OCI-LY7 (cell line): ENCODE results near the gene CAMSAP2. TPM values are rescaled to one million over a fixed set of nuclear protein-coding genes. Genes with fewer than 3 reads are reported as not detected.
A peak's percentile ranks its signal among the peaks of the same experiment; 100 is the strongest.

Source experiments
- BruUV-seq: library from RNA; stranded (reverse); fragments of 400-500 nt; replicated peaks from 2 replicates; lab custom pipeline; 2021; lab: Mats Ljungman, UMichigan
- CTCF ChIA-PET: fragments of 300-600 bp; sonication (Branson Sonifier 250); formaldehyde crosslinking; loops from one replicate; lab custom pipeline; 2022; ENCODE audit warnings: antibody characterized with exemption; ENCODE audit not compliant: unreplicated experiment; lab: Charles Lee
- POLR2A ChIA-PET: fragments of 300-600 bp; sonication (Branson Sonifier 250); formaldehyde crosslinking; loops from one replicate; lab custom pipeline; 2022; ENCODE audit warnings: antibody characterized with exemption; lab: Charles Lee
- DNase-seq: peaks from one replicate; pipeline ENCODE4 v3.0.0-alpha.2; 2015; ENCODE audit warnings: low spot score
- H2AFZ ChIP-seq: fragments of 200-600 bp; sonication (generic), shearing (Covaris generic); 2 replicates; pipeline ENCODE4 v1.6.1; 2014; ENCODE audit warnings: mild to moderate bottlenecking, antibody characterized with exemption, low read length, moderate library complexity
- H3K27ac ChIP-seq: fragments of 200-600 bp; sonication (generic); 2 replicates; pipeline ENCODE4 v1.5.1; 2014; ENCODE audit warnings: mixed run types, low read depth, mild to moderate bottlenecking, moderate library complexity, low read length, inconsistent platforms; ENCODE audit not compliant: poor library complexity, severe bottlenecking
- H3K36me3 ChIP-seq: fragments of 200-600 bp; sonication (generic); 2 replicates; pipeline ENCODE4 v1.6.1; 2014; ENCODE audit warnings: mild to moderate bottlenecking, antibody characterized with exemption, low read length, moderate library complexity, mixed read lengths; ENCODE audit not compliant: insufficient read depth
- H3K4me1 ChIP-seq: fragments of 200-600 bp; sonication (generic); 2 replicates; pipeline ENCODE4 v1.5.1; 2014; ENCODE audit warnings: mild to moderate bottlenecking, low read length; ENCODE audit not compliant: insufficient read depth, poor library complexity, severe bottlenecking
- H3K4me2 ChIP-seq: fragments of 200-600 bp; sonication (generic); 2 replicates; pipeline ENCODE4 v1.6.1; 2014; ENCODE audit warnings: mild to moderate bottlenecking, low read length
- H3K4me3 ChIP-seq: fragments of 200-600 bp; sonication (generic); 2 replicates; pipeline ENCODE4 v1.5.1; 2014; ENCODE audit warnings: mild to moderate bottlenecking, low read depth, low read length; ENCODE audit not compliant: poor library complexity, severe bottlenecking
- H3K79me2 ChIP-seq: fragments of 200-600 bp; sonication (generic); 2 replicates; pipeline ENCODE4 v1.6.1; 2016; ENCODE audit warnings: low read depth, mild to moderate bottlenecking, low read length, moderate library complexity, mixed read lengths; ENCODE audit not compliant: insufficient read depth
- H3K9me2 ChIP-seq: fragments of 200-600 bp; sonication (generic); 2 replicates; pipeline ENCODE4 v1.6.1; 2016; ENCODE audit warnings: mild to moderate bottlenecking, low read length, mixed read lengths; ENCODE audit not compliant: insufficient read depth
- H3K9me3 ChIP-seq: fragments of 200-600 bp; sonication (generic); 2 replicates; pipeline ENCODE4 v1.6.1; 2014; ENCODE audit warnings: mild to moderate bottlenecking, mixed run types, low read length, mixed read lengths
- H4K20me1 ChIP-seq: fragments of 200-600 bp; sonication (generic); 2 replicates; pipeline ENCODE4 v1.6.1; 2014; ENCODE audit warnings: mild to moderate bottlenecking, antibody characterized with exemption, low read length, moderate library complexity, mixed read lengths; ENCODE audit not compliant: insufficient read depth
- CTCF ChIP-seq: fragments of 200-600 bp; sonication (generic); conservative IDR thresholded peaks from 2 replicates; pipeline ENCODE4 v1.5.1; 2014; ENCODE audit warnings: mild to moderate bottlenecking, antibody characterized with exemption, low read length, moderate library complexity, mixed read lengths
- EZH2phosphoT487 ChIP-seq: fragments of 200-600 bp; sonication (generic); IDR thresholded peaks from 2 replicates; pipeline ENCODE4 v1.6.1; 2018; ENCODE audit warnings: low read depth, borderline replicate concordance, mild to moderate bottlenecking, mixed run types, antibody characterized with exemption, low read length, moderate library complexity, mixed read lengths
- intact Hi-C: fragments of 100-400 bp; cut with micrococcal nuclease; formaldehyde crosslinking; loops from one replicate; pipeline ENCODE4 v1.10.0; 2022; ENCODE audit not compliant: unreplicated experiment
- total RNA-seq, 2 experiments: library from RNA; depleted of rRNA in 1 of 2; stranded (reverse); fragments of >200 nt in 1 of 2; shearing (Covaris generic) in 1 of 2; gene quantifications; 2 replicates each; pipeline ENCODE4 v1.2.3, GENCODE V29; 2014 to 2022

The CAMSAP2 gene
- total RNA-seq, 2 experiments from 2014 or later = 9.2 to 14.9 TPM

GRCh38 chr1:200693327-200693726 is 45.4 kb upstream of the CAMSAP2 start:
- no peaks in the 10 kb centered on the region for H4K20me1 ChIP-seq
- no peak for TF ChIP-seq EZH2phosphoT487
- no peak for TF ChIP-seq CTCF
- H3K9me2 ChIP-seq = no peaks in the 10 kb centered on the region; the same call in 1 of the 2 replicates
- H3K4me3 ChIP-seq = no peak overlapping the region
- H3K36me3 ChIP-seq = no peaks in the 10 kb centered on the region
- H2AFZ ChIP-seq = no peak overlapping the region
- POLR2A ChIA-PET = interaction anchor here (0.6 to 1.1 kb wide), 2 partner anchors 8 to 174 kb away, joined by 3 read pairs; no protein-coding TSS in a partner anchor
- CTCF ChIA-PET = no interaction called here
- BruUV-seq = no TSS peak
- H3K79me2 ChIP-seq = no peaks in the 10 kb centered on the region
- H3K4me2 ChIP-seq = no peak overlapping the region
- H3K4me1 ChIP-seq = no peaks in the 10 kb centered on the region
- DNase-seq = no peak
- intact Hi-C loops = no loop called here
- no peak overlapping the region for H3K27ac ChIP-seq
- no peaks in the 10 kb centered on the region for H3K9me3 ChIP-seq

GRCh38 chr1:200694738-200695137 is 44.0 kb upstream of the CAMSAP2 start:
- POLR2A ChIA-PET = interaction anchor here (0.8 to 1.1 kb wide), 2 partner anchors 10 to 19 kb away, joined by 3 read pairs; no protein-coding TSS in a partner anchor
- DNase-seq = no peak
- H4K20me1 ChIP-seq = no peaks in the 10 kb centered on the region
- H3K9me2 ChIP-seq = no peaks in the 10 kb centered on the region
- H3K27ac ChIP-seq = no peak overlapping the region
- H3K4me2 ChIP-seq = no peak overlapping the region
- H3K4me1 ChIP-seq = no peaks in the 10 kb centered on the region
- no TSS peak for BruUV-seq
- no peaks in the 10 kb centered on the region for H3K36me3 ChIP-seq
- H3K4me3 ChIP-seq = no peak overlapping the region
- CTCF ChIA-PET = no interaction called here
- no peaks in the 10 kb centered on the region for H3K79me2 ChIP-seq
- no peaks in the 10 kb centered on the region for H3K9me3 ChIP-seq
- intact Hi-C loops = no loop called here
- no peak overlapping the region for H2AFZ ChIP-seq
- TF ChIP-seq CTCF (no peak), EZH2phosphoT487 (no peak)

GRCh38 chr1:200699871-200700270 is 38.8 kb upstream of the CAMSAP2 start:
- Histone ChIP-seq H2AFZ (no peak overlapping the region), H3K4me3 (no peak overlapping the region), H3K79me2 (no peaks in the 10 kb centered on the region), H4K20me1 (no peaks in the 10 kb centered on the region), H3K4me1 (no peaks in the 10 kb centered on the region), H3K9me2 (no peaks in the 10 kb centered on the region), H3K36me3 (no peaks in the 10 kb centered on the region), H3K27ac (no peak overlapping the region), H3K9me3 (no peaks in the 10 kb centered on the region), H3K4me2 (no peak overlapping the region)
- ChIA-PET POLR2A (no interaction called here), CTCF (no interaction called here)
- intact Hi-C loops = no loop called here
- peak; percentile 2 for DNase-seq
- TF ChIP-seq CTCF = no peak
- no TSS peak for BruUV-seq
